ENCODE measurements around the gene ANO3.

DNA sequence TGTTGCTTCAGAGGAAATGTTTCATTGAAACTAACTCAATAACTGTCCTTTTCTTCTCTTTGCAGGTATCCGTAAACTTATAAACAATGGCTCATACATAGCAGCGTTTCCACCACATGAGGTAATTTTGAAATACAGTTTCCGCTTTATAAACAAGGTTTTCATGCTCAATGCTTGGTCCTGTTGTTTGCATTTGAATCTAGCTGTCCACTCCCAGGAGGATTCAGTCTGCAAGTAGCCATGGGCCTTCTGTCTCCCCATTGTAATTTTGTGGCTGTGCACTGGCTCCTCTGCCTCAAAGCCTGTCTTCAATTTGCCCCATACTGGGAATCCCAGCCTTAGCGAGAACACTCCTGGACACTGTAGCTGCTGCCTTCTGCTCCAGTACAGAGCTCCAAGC is 205.4 kb downstream of the ANO3 start:
- TF ChIP-seq, protein P1, sequence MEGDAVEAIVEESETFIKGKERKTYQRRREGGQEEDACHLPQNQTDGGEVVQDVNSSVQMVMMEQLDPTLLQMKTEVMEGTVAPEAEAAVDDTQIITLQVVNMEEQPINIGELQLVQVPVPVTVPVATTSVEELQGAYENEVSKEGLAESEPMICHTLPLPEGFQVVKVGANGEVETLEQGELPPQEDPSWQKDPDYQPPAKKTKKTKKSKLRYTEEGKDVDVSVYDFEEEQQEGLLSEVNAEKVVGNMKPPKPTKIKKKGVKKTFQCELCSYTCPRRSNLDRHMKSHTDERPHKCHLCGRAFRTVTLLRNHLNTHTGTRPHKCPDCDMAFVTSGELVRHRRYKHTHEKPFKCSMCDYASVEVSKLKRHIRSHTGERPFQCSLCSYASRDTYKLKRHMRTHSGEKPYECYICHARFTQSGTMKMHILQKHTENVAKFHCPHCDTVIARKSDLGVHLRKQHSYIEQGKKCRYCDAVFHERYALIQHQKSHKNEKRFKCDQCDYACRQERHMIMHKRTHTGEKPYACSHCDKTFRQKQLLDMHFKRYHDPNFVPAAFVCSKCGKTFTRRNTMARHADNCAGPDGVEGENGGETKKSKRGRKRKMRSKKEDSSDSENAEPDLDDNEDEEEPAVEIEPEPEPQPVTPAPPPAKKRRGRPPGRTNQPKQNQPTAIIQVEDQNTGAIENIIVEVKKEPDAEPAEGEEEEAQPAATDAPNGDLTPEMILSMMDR (IDR thresholded peaks at IDR 0.05), result no peak
- no peak for TF ChIP-seq POLR2A (IDR thresholded peaks at IDR 0.05)
